Suprapubic skin (tissue), 4 donors: ENCODE data around the gene NFIA. TPM values are rescaled to one million over a fixed set of nuclear protein-coding genes. Genes with fewer than 3 reads are reported as not detected.

Source experiments
- DNase-seq, 2 donors: peaks; one replicate each; pipeline ENCODE4 v3.0.0-alpha.2; 2019; ENCODE audit warnings: low spot score in 2 of 2
- H3K27ac ChIP-seq: fragments of 200-600 bp; sonication (generic); one replicate; pipeline ENCODE4 v1.5.1; 2019
- H3K27me3 ChIP-seq: fragments of 200-600 bp; sonication (generic); one replicate; pipeline ENCODE4 v1.5.1; 2019
- H3K36me3 ChIP-seq: fragments of 200-600 bp; sonication (generic); one replicate; pipeline ENCODE4 v1.5.1; 2019
- H3K4me1 ChIP-seq: fragments of 200-600 bp; sonication (generic); one replicate; pipeline ENCODE4 v1.5.1; 2019
- H3K4me3 ChIP-seq: fragments of 200-600 bp; sonication (generic); one replicate; pipeline ENCODE4 v1.5.1; 2019; ENCODE audit warnings: mild to moderate bottlenecking
- H3K9me3 ChIP-seq: fragments of 200-600 bp; sonication (generic); one replicate; pipeline ENCODE4 v1.5.1; 2019
- EP300 ChIP-seq: sonication (generic); formaldehyde crosslinking; IDR thresholded peaks from one replicate; pipeline ENCODE4 v1.6.1; 2017; ENCODE audit warnings: antibody characterized with exemption
- POLR2A ChIP-seq, 2 donors: fragments of 450-650 bp; IDR thresholded peaks; one replicate each; pipeline ENCODE4 v1.6.1; 2017; ENCODE audit warnings: antibody characterized with exemption in 2 of 2, mild to moderate bottlenecking in 2 of 2, moderate library complexity in 2 of 2
- POLR2AphosphoS5 ChIP-seq, 3 donors: sonication (generic); formaldehyde crosslinking; IDR thresholded peaks; one replicate each; pipeline ENCODE4 v1.6.1; 2017; ENCODE audit warnings: antibody characterized with exemption in 3 of 3
- WGBS: methylation state at CpG from one replicate; pipeline ENCODE4 v1.1.5; 2018; 5-methylcytosine and 5-hydroxymethylcytosine counted together
- total RNA-seq, 4 donors: library from RNA; depleted of rRNA; stranded (reverse); fragments of >200 nt; gene quantifications; one replicate each; pipeline ENCODE4 v1.1.0, GENCODE V29; 2016
- TF ChIP-seq, protein P1 (sequence below), 2 donors: fragments of 200-600 bp in 1 of 2; fragments of 450-650 bp in 1 of 2; sonication (generic) in 1 of 2; IDR thresholded peaks; one replicate each; pipeline ENCODE4 v1.5.1; 2016 to 2019; ENCODE audit warnings: antibody characterized with exemption in 2 of 2, mild to moderate bottlenecking in 1 of 2, moderate library complexity in 1 of 2

The NFIA gene
- total RNA-seq, 4 donors from 2014 or later = 30.1 to 54.2 (median 48.2) TPM

GRCh38 chr1:61490924-61491323 lies 408.6 kb downstream of the NFIA start:
- Histone ChIP-seq H3K36me3 (no peaks in the 10 kb centered on the region), H3K27me3 (no peaks in the 10 kb centered on the region), H3K4me1 (no peaks in the 10 kb centered on the region), H3K27ac (no peak overlapping the region), H3K4me3 (no peak overlapping the region), H3K9me3 (no peaks in the 10 kb centered on the region)
- 76% methylated on average over 4 of the region's 4 CpGs for WGBS
- no peak for TF ChIP-seq POLR2A (IDR thresholded peaks at IDR 0.05)
- no peak for TF ChIP-seq EP300
- TF ChIP-seq, protein P1, sequence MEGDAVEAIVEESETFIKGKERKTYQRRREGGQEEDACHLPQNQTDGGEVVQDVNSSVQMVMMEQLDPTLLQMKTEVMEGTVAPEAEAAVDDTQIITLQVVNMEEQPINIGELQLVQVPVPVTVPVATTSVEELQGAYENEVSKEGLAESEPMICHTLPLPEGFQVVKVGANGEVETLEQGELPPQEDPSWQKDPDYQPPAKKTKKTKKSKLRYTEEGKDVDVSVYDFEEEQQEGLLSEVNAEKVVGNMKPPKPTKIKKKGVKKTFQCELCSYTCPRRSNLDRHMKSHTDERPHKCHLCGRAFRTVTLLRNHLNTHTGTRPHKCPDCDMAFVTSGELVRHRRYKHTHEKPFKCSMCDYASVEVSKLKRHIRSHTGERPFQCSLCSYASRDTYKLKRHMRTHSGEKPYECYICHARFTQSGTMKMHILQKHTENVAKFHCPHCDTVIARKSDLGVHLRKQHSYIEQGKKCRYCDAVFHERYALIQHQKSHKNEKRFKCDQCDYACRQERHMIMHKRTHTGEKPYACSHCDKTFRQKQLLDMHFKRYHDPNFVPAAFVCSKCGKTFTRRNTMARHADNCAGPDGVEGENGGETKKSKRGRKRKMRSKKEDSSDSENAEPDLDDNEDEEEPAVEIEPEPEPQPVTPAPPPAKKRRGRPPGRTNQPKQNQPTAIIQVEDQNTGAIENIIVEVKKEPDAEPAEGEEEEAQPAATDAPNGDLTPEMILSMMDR (IDR thresholded peaks at IDR 0.05) = no peak
- TF ChIP-seq POLR2AphosphoS5 (IDR thresholded peaks at IDR 0.05) = no peak
- DNase-seq = no peak

GRCh38 chr1:61491497-61491896 lies 409.1 kb downstream of the NFIA start:
- Histone ChIP-seq H3K27ac (no peak overlapping the region), H3K27me3 (no peaks in the 10 kb centered on the region), H3K4me1 (no peaks in the 10 kb centered on the region), H3K9me3 (no peaks in the 10 kb centered on the region), H3K36me3 (no peaks in the 10 kb centered on the region), H3K4me3 (no peak overlapping the region)
- 60% methylated on average over 4 of the region's 4 CpGs for WGBS
- no peak for DNase-seq
- TF ChIP-seq POLR2A (IDR thresholded peaks at IDR 0.05) = no peak
- TF ChIP-seq, protein P1 (IDR thresholded peaks at IDR 0.05) = no peak
- TF ChIP-seq POLR2AphosphoS5 (IDR thresholded peaks at IDR 0.05) = no peak
- no peak for TF ChIP-seq EP300

DNA sequence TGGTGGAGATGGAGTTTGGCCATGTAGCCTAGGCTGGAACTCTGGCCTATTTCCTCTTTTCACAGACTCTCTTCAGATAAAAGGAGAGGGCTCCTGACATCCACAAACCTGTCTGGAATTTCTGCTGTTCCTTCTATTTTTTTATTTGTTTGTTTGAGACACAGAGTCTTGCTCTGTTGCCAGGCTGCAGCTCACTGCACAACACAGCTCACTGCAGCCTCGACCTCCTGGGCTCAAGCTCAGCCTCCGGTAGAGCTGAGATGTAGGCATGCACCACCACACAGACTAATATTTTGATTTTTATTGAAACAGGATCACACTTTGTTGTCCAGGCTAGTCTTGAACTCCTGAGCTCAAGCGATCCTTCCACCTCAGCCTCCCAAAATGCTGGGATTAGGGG lies 411.6 kb downstream of the NFIA start:
- no peaks in the 10 kb centered on the region for H3K27me3 ChIP-seq
- DNase-seq = no peak
- TF ChIP-seq EP300 = no peak
- no peak for TF ChIP-seq POLR2A (IDR thresholded peaks at IDR 0.05)
- no peak for TF ChIP-seq POLR2AphosphoS5 (IDR thresholded peaks at IDR 0.05)
- TF ChIP-seq, protein P1 (IDR thresholded peaks at IDR 0.05) = no peak
- no peaks in the 10 kb centered on the region for H3K4me1 ChIP-seq
- H3K4me3 ChIP-seq = no peak overlapping the region
- H3K27ac ChIP-seq = no peak overlapping the region
- WGBS = 90% methylated on average over 3 of the region's 3 CpGs
- no peaks in the 10 kb centered on the region for H3K9me3 ChIP-seq
- no peaks in the 10 kb centered on the region for H3K36me3 ChIP-seq

- Histone ChIP-seq H3K4me1 (no peaks in the 10 kb centered on the region), H3K27ac (no peak overlapping the region), H3K9me3 (no peaks in the 10 kb centered on the region), H3K36me3 (no peaks in the 10 kb centered on the region), H3K27me3 (no peaks in the 10 kb centered on the region), H3K4me3 (no peak overlapping the region)
- 53% methylated on average over 4 of the region's 4 CpGs for WGBS
- DNase-seq = no peak
- TF ChIP-seq POLR2A (IDR thresholded peaks at IDR 0.05) (no peak), EP300 (no peak), POLR2AphosphoS5 (IDR thresholded peaks at IDR 0.05) (no peak)
- TF ChIP-seq, protein P1 (IDR thresholded peaks at IDR 0.05) = no peak
Observed at GRCh38 chr1:61496501-61496900, 414.1 kb downstream of the NFIA start.

- Histone ChIP-seq H3K4me1 (no peaks in the 10 kb centered on the region), H3K9me3 (no peaks in the 10 kb centered on the region), H3K27me3 (no peaks in the 10 kb centered on the region), H3K4me3 (no peak overlapping the region), H3K27ac (no peak overlapping the region), H3K36me3 (no peaks in the 10 kb centered on the region)
- TF ChIP-seq, protein P1 (IDR thresholded peaks at IDR 0.05) = no peak
- TF ChIP-seq POLR2A (IDR thresholded peaks at IDR 0.05) (no peak), POLR2AphosphoS5 (IDR thresholded peaks at IDR 0.05) (no peak), EP300 (no peak)
- WGBS = 82% methylated on average over 3 of the region's 3 CpGs
- DNase-seq = no peak
Observed at GRCh38 chr1:61497013-61497412, 414.7 kb downstream of the NFIA start.
